HEK293 (cell line): Measurements from ENCODE around the gene GBX1.
A peak's percentile ranks its signal among the peaks of the same experiment; 100 is the strongest.

ENCODE experiments used
- BCL11B ChIP-seq: fragments of 450-650 bp; formaldehyde crosslinking; IDR thresholded peaks from 2 replicates; pipeline ENCODE4 v1.5.1; 2016; ENCODE audit warnings: low read depth, missing biosample characterization, missing genetic modification characterization
- GLI4 ChIP-seq: fragments of 450-650 bp; formaldehyde crosslinking; IDR thresholded peaks from 2 replicates; pipeline ENCODE4 v1.5.1; 2016; ENCODE audit warnings: missing biosample characterization, missing genetic modification characterization
- GLIS2 ChIP-seq: fragments of 450-650 bp; formaldehyde crosslinking; IDR thresholded peaks from 2 replicates; pipeline ENCODE4 v1.5.1; 2016; ENCODE audit warnings: missing biosample characterization, missing genetic modification characterization
- KLF17 ChIP-seq: fragments of 450-650 bp; formaldehyde crosslinking; IDR thresholded peaks from 2 replicates; pipeline ENCODE4 v1.5.1; 2016; ENCODE audit warnings: missing biosample characterization, missing genetic modification characterization
- PATZ1 ChIP-seq: fragments of 450-650 bp; formaldehyde crosslinking; IDR thresholded peaks from 2 replicates; pipeline ENCODE4 v1.5.1; 2016; ENCODE audit warnings: missing biosample characterization, missing genetic modification characterization
- ZBTB11 ChIP-seq: fragments of 450-650 bp; formaldehyde crosslinking; conservative IDR thresholded peaks from 2 replicates; pipeline ENCODE4 v1.5.1; 2016; ENCODE audit warnings: low read depth, missing biosample characterization, missing genetic modification characterization
- ZBTB8A ChIP-seq: fragments of 450-650 bp; formaldehyde crosslinking; IDR thresholded peaks from 2 replicates; pipeline ENCODE4 v1.5.1; 2016; ENCODE audit warnings: missing biosample characterization, missing genetic modification characterization
- ZEB2 ChIP-seq: fragments of 450-650 bp; formaldehyde crosslinking; IDR thresholded peaks from 2 replicates; pipeline ENCODE4 v1.5.1; 2016; ENCODE audit warnings: missing biosample characterization, missing genetic modification characterization
- ZNF16 ChIP-seq: fragments of 450-650 bp; formaldehyde crosslinking; IDR thresholded peaks from 2 replicates; pipeline ENCODE4 v1.5.1; 2016; ENCODE audit warnings: low read depth, missing biosample characterization, missing genetic modification characterization
- ZNF248 ChIP-seq: fragments of 450-650 bp; formaldehyde crosslinking; IDR thresholded peaks from 2 replicates; pipeline ENCODE4 v1.5.1; 2017; ENCODE audit warnings: missing biosample characterization, missing genetic modification characterization
- ZNF354C ChIP-seq: fragments of 450-650 bp; formaldehyde crosslinking; IDR thresholded peaks from 2 replicates; pipeline ENCODE4 v1.5.1; 2016; ENCODE audit warnings: missing biosample characterization, missing genetic modification characterization, low read depth, borderline replicate concordance
- ZNF391 ChIP-seq: fragments of 450-650 bp; formaldehyde crosslinking; IDR thresholded peaks from 2 replicates; pipeline ENCODE4 v1.5.1; 2016; ENCODE audit warnings: low read depth, missing biosample characterization, missing genetic modification characterization, borderline replicate concordance
- ZNF600 ChIP-seq: fragments of 450-650 bp; formaldehyde crosslinking; IDR thresholded peaks from 2 replicates; pipeline ENCODE4 v1.5.1; 2016; ENCODE audit warnings: missing biosample characterization, missing genetic modification characterization
- ZNF654 ChIP-seq: fragments of 450-650 bp; formaldehyde crosslinking; IDR thresholded peaks from 2 replicates; pipeline ENCODE4 v1.5.1; 2016; ENCODE audit warnings: low read depth, missing biosample characterization, missing genetic modification characterization
- ZNF660 ChIP-seq: fragments of 450-650 bp; IDR thresholded peaks from 2 replicates; pipeline ENCODE4 v1.5.1; 2018; ENCODE audit warnings: missing biosample characterization, mild to moderate bottlenecking, missing genetic modification characterization
- ZNF677 ChIP-seq: fragments of 450-650 bp; IDR thresholded peaks from 2 replicates; pipeline ENCODE4 v1.5.0; 2018; ENCODE audit warnings: missing biosample characterization, mild to moderate bottlenecking, missing genetic modification characterization, moderate library complexity
- ZNF768 ChIP-seq: fragments of 450-650 bp; formaldehyde crosslinking; IDR thresholded peaks from 2 replicates; pipeline ENCODE4 v1.5.1; 2018; ENCODE audit warnings: missing biosample characterization, mild to moderate bottlenecking, missing genetic modification characterization
- ZNF776 ChIP-seq: fragments of 450-650 bp; formaldehyde crosslinking; IDR thresholded peaks from 2 replicates; pipeline ENCODE4 v1.5.0; 2017; ENCODE audit warnings: missing biosample characterization, missing genetic modification characterization, borderline replicate concordance
- ZNF843 ChIP-seq: fragments of 450-650 bp; formaldehyde crosslinking; IDR thresholded peaks from 2 replicates; pipeline ENCODE4 v1.5.1; 2016; ENCODE audit warnings: missing biosample characterization, missing genetic modification characterization
- ZSCAN23 ChIP-seq: fragments of 450-650 bp; formaldehyde crosslinking; IDR thresholded peaks from 2 replicates; pipeline ENCODE4 v1.5.1; 2016; ENCODE audit warnings: missing biosample characterization, missing genetic modification characterization
- ZSCAN30 ChIP-seq: fragments of 450-650 bp; IDR thresholded peaks from 2 replicates; pipeline ENCODE4 v1.5.1; 2018; ENCODE audit warnings: missing biosample characterization, mild to moderate bottlenecking, missing genetic modification characterization, moderate library complexity
- TF ChIP-seq, protein P1 (sequence below): fragments of 450-650 bp; formaldehyde crosslinking; IDR thresholded peaks from 2 replicates; pipeline ENCODE4; 2016; ENCODE audit warnings: missing biosample characterization, missing genetic modification characterization
- TF ChIP-seq, protein P2 (sequence below): fragments of 450-650 bp; formaldehyde crosslinking; IDR thresholded peaks from 2 replicates; pipeline ENCODE4 v1.5.1; 2017; ENCODE audit warnings: missing biosample characterization, missing genetic modification characterization
- TF ChIP-seq, protein P3 (sequence below): fragments of 450-650 bp; formaldehyde crosslinking; IDR thresholded peaks from 2 replicates; pipeline ENCODE4 v1.5.1; 2016; ENCODE audit warnings: missing biosample characterization, missing genetic modification characterization
- TF ChIP-seq, protein P4 (sequence below): fragments of 450-650 bp; IDR thresholded peaks from 2 replicates; pipeline ENCODE4 v1.5.1; 2018; ENCODE audit warnings: missing biosample characterization, missing genetic modification characterization
- TF ChIP-seq, protein P5 (sequence below): fragments of 450-650 bp; formaldehyde crosslinking; IDR thresholded peaks from 2 replicates; pipeline ENCODE4 v1.5.1; 2016; ENCODE audit warnings: missing biosample characterization, missing genetic modification characterization

GBX1 gene

GRCh38 chr7:151168003-151168786 lies 701 bp upstream of the GBX1 start (continued):
- TF ChIP-seq KLF17 (tag by site-specific recombination), result peak; percentile 72; the same call in 1 of the 2 replicates
- TF ChIP-seq PATZ1 (tag by site-specific recombination), result peak; percentile 85
- TF ChIP-seq ZNF843 (tag by site-specific recombination), result no peak
- no peak for TF ChIP-seq ZNF677 (tag by site-specific recombination)
- TF ChIP-seq ZBTB11 (tag by site-specific recombination), result peak; percentile 44; the same call in 1 of the 2 replicates
- TF ChIP-seq ZNF768 (tag by site-specific recombination), result no peak
- TF ChIP-seq ZSCAN30, result 0 out of 2 replicates have a peak, but pooled peaks have one; percentile 55
- peak; percentile 36; the same call in 1 of the 2 replicates for TF ChIP-seq ZNF391
- no peak for TF ChIP-seq ZNF354C
- 0 out of 2 replicates have a peak, but pooled peaks have one; percentile 46 for TF ChIP-seq ZNF248 (tag by site-specific recombination)
- peak; percentile 88 for TF ChIP-seq ZEB2 (tag by site-specific recombination)
- no peak for TF ChIP-seq ZSCAN23
- TF ChIP-seq, protein P1, sequence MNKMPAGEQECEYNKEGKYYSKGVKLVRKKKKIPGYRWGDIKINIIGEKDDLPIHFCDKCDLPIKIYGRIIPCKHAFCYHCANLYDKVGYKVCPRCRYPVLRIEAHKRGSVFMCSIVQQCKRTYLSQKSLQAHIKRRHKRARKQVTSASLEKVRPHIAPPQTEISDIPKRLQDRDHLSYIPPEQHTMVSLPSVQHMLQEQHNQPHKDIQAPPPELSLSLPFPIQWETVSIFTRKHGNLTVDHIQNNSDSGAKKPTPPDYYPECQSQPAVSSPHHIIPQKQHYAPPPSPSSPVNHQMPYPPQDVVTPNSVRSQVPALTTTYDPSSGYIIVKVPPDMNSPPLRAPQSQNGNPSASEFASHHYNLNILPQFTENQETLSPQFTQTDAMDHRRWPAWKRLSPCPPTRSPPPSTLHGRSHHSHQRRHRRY, result no peak
- peak; percentile 54; the same call in 1 of the 2 replicates for TF ChIP-seq BCL11B (tag by site-specific recombination)
- peak; percentile 98 for TF ChIP-seq ZBTB8A (tag by site-specific recombination)
- TF ChIP-seq GLIS2 (tag by site-specific recombination), result peak; percentile 91
- TF ChIP-seq ZNF654, result no peak
- TF ChIP-seq GLI4 (tag by site-specific recombination), result no peak; the same call in 1 of the 2 replicates
- TF ChIP-seq, protein P2, sequence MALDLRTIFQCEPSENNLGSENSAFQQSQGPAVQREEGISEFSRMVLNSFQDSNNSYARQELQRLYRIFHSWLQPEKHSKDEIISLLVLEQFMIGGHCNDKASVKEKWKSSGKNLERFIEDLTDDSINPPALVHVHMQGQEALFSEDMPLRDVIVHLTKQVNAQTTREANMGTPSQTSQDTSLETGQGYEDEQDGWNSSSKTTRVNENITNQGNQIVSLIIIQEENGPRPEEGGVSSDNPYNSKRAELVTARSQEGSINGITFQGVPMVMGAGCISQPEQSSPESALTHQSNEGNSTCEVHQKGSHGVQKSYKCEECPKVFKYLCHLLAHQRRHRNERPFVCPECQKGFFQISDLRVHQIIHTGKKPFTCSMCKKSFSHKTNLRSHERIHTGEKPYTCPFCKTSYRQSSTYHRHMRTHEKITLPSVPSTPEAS (tag by site-specific recombination), result no peak
- peak; percentile 88 for TF ChIP-seq ZNF600 (tag by site-specific recombination)
- TF ChIP-seq ZNF776 (tag by site-specific recombination), result no peak
- peak; percentile 87 for TF ChIP-seq ZNF660 (tag by site-specific recombination)
- TF ChIP-seq, protein P3, sequence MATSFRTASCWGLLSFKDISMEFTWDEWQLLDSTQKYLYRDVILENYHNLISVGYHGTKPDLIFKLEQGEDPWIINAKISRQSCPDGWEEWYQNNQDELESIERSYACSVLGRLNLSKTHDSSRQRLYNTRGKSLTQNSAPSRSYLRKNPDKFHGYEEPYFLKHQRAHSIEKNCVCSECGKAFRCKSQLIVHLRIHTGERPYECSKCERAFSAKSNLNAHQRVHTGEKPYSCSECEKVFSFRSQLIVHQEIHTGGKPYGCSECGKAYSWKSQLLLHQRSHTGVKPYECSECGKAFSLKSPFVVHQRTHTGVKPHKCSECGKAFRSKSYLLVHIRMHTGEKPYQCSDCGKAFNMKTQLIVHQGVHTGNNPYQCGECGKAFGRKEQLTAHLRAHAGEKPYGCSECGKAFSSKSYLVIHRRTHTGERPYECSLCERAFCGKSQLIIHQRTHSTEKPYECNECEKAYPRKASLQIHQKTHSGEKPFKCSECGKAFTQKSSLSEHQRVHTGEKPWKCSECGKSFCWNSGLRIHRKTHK (tag by site-specific recombination), result no peak
- TF ChIP-seq, protein P4, sequence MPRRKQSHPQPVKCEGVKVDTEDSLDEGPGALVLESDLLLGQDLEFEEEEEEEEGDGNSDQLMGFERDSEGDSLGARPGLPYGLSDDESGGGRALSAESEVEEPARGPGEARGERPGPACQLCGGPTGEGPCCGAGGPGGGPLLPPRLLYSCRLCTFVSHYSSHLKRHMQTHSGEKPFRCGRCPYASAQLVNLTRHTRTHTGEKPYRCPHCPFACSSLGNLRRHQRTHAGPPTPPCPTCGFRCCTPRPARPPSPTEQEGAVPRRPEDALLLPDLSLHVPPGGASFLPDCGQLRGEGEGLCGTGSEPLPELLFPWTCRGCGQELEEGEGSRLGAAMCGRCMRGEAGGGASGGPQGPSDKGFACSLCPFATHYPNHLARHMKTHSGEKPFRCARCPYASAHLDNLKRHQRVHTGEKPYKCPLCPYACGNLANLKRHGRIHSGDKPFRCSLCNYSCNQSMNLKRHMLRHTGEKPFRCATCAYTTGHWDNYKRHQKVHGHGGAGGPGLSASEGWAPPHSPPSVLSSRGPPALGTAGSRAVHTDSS (tag by site-specific recombination), result no peak
- TF ChIP-seq ZNF16, result no peak
- TF ChIP-seq, protein P5, sequence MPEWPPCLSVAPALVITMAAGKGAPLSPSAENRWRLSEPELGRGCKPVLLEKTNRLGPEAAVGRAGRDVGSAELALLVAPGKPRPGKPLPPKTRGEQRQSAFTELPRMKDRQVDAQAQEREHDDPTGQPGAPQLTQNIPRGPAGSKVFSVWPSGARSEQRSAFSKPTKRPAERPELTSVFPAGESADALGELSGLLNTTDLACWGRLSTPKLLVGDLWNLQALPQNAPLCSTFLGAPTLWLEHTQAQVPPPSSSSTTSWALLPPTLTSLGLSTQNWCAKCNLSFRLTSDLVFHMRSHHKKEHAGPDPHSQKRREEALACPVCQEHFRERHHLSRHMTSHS (tag by site-specific recombination), result no peak
